ENCODE results near the gene BORA.

DNA sequence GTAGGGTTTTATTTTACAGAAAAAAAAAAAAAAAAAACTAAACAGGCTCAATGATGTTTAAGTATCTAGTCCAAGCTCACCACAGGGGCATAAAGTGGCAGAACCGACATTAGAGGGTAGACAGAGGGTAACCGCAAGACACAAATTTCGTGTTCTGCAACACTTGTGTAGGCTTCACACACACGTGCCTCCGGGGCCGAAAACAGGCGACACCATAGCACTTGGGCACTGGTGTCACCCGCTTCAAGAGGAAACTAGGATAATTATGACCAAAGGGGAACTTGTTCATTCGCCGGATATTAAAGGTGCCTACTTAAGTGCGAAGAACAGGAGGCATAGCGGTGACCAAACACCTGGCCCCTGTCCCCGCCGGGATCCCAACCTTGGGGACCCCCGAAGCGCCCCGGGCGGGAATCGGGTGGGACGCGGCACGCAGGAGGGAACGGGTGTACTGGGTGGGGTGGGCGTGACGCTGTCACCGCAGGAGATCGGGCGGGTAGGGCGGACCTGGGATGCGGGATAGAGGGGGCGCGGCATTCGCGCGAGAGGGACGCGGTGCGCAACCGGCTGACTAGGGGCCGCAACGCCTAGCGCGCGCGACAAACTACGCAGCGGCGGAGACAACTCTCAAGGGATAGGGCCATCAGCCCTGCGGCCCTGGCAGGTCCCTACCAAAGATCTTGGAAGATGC lies 852 bp upstream of the BORA start:
- TF ChIP-seq, protein P1, sequence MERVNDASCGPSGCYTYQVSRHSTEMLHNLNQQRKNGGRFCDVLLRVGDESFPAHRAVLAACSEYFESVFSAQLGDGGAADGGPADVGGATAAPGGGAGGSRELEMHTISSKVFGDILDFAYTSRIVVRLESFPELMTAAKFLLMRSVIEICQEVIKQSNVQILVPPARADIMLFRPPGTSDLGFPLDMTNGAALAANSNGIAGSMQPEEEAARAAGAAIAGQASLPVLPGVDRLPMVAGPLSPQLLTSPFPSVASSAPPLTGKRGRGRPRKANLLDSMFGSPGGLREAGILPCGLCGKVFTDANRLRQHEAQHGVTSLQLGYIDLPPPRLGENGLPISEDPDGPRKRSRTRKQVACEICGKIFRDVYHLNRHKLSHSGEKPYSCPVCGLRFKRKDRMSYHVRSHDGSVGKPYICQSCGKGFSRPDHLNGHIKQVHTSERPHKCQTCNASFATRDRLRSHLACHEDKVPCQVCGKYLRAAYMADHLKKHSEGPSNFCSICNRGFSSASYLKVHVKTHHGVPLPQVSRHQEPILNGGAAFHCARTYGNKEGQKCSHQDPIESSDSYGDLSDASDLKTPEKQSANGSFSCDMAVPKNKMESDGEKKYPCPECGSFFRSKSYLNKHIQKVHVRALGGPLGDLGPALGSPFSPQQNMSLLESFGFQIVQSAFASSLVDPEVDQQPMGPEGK (CRISPR knock-in tag; IDR thresholded peaks at IDR 0.05; ENCODE audit: borderline replicate concordance), result no peak
- TF ChIP-seq OSR1 (CRISPR knock-in tag; IDR thresholded peaks at IDR 0.05), result no peak

Measured in SK-N-SH treated with all-trans-retinoic acid at 6 μM for 48 hours (cell line).